Parathyroid adenoma (tissue), 2 donors: ENCODE results near the gene ZNF816.
"Not testable (repeated sequence)": the region's sequence is repeated elsewhere in the genome, so short reads cannot be mapped to it uniquely, and the experiment has no call there.

Source experiments
- H2AFZ ChIP-seq: fragments of 300-600 bp; sonication (generic); one replicate; pipeline ENCODE4 v1.7.0; 2017; ENCODE audit warnings: antibody characterized with exemption, mild to moderate bottlenecking
- H3K27ac ChIP-seq: fragments of 300-600 bp; sonication (generic); one replicate; pipeline ENCODE4 v1.7.0; 2017
- H3K27me3 ChIP-seq: fragments of 300-600 bp; sonication (generic); one replicate; pipeline ENCODE4 v1.7.0; 2017; ENCODE audit warnings: low read length; ENCODE audit not compliant: control insufficient read depth, insufficient read depth
- H3K36me3 ChIP-seq: fragments of 300-600 bp; sonication (generic); one replicate; pipeline ENCODE4 v1.7.0; 2017; ENCODE audit warnings: low read length; ENCODE audit not compliant: control insufficient read depth, insufficient read depth
- H3K4me1 ChIP-seq: fragments of 300-600 bp; sonication (generic); one replicate; pipeline ENCODE4 v1.7.0; 2017; ENCODE audit warnings: control low read depth
- H3K4me2 ChIP-seq: fragments of 300-600 bp; sonication (generic); one replicate; pipeline ENCODE4 v1.7.0; 2017; ENCODE audit warnings: low read length
- H3K4me3 ChIP-seq: fragments of 300-600 bp; sonication (generic); one replicate; pipeline ENCODE4 v1.7.0; 2017; ENCODE audit warnings: low read depth, low read length
- H3K79me2 ChIP-seq: fragments of 300-600 bp; sonication (generic); one replicate; pipeline ENCODE4 v1.7.0; 2017; ENCODE audit warnings: control low read depth
- H3K9ac ChIP-seq: fragments of 300-600 bp; sonication (generic); one replicate; pipeline ENCODE4 v1.7.0; 2017; ENCODE audit warnings: mild to moderate bottlenecking
- H3K9me3 ChIP-seq: fragments of 300-600 bp; sonication (generic); one replicate; pipeline ENCODE4 v1.7.0; 2017; ENCODE audit warnings: low read length; ENCODE audit not compliant: control insufficient read depth
- CTCF ChIP-seq: fragments of 300-600 bp; sonication (generic); IDR thresholded peaks from one replicate; pipeline ENCODE4 v1.7.0; 2017; ENCODE audit warnings: antibody characterized with exemption, mild to moderate bottlenecking
- donor health status: primary hyperparathyroidism.

ZNF816 gene

DNA sequence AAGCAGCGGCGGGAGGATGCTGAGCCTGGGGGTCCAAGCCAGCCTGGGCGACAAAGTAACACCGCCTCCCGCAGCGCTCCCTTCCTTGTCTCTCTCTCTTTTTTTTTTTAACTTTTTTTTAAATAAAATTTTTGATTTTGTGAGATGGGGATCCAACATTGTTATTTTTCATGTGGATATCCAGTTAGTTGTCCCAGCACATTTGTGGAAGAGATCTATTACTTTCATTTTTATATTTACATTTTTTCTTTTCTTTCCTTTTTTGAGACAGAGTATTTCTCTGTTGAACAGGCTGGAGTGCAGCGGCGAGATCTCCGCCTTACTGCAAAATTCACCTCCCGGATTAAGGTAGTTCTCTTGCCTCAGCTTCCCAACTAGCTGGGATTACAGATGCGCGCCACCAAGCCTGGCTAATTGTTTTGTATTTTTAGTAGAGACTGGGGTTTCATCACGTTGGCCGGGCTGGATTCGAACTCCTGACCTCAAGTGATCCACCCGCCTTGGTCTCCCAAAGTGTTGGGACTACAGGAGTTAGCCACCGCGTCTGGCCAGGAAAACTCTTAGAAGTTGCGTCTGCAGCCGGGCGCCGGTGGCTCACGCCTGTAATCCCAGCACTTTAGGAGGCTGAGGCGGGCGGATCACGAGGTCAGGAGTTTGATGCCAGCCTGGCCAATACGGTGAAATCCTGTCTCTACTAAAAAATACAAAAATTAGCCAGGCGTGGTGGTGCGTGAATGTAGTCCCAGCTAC, 19.4 kb downstream of the ZNF816 start:
- TF ChIP-seq CTCF, result no peak
- no peaks in the 10 kb centered on the region for H3K4me1 ChIP-seq
- no peak overlapping the region for H3K27ac ChIP-seq
- H3K9ac ChIP-seq, result no peak overlapping the region
- H3K9me3 ChIP-seq, result no peaks in the 10 kb centered on the region
- peak overlapping the region; percentile 74 for H2AFZ ChIP-seq
- H3K79me2 ChIP-seq, result no peaks in the 10 kb centered on the region
- H3K4me2 ChIP-seq, result peak overlapping the region; percentile 87
- H3K4me3 ChIP-seq, result peak overlapping the region; percentile 63
- no peaks in the 10 kb centered on the region for H3K27me3 ChIP-seq
- no peaks in the 10 kb centered on the region for H3K36me3 ChIP-seq

DNA sequence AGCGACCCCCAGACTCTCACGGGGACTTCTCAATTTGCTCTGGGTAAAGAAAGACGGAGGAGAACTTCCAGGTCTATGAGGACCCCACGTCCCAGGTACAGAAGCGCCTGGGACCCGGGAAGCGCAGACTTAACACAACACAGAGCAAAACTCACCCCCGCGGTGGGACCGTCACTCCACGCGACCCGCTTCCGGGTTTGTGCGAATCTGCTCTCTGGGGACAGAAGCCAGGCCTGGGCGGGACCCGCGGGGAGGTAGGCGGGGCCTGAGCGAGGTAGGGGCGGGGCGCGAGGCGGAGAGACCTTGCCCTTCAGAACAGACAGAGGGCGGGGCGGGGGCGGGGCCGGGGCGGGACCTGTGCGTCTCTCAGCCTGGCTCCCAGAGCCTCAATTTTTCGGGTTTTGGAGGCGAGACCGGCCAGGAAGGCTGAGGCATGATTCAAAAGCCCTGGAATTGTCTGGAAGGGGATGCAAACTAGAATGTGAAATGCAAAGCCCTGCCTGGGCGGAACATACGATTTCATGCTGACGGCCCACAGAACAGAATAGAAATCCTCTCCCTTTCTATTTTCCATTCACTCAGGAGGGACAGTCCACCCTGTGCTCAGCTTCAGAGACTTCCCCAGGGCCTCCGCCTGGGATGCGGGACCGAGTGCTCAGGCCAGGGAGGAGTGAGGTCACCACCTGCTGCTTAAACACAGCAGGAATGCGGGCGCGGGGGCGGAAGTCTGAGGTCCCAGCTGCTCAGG, 20.1 kb downstream of the ZNF816 start:
- H3K36me3 ChIP-seq, result no peaks in the 10 kb centered on the region
- peak overlapping the region; percentile 21 for H3K27ac ChIP-seq
- H3K9ac ChIP-seq, result no peak overlapping the region
- no peaks in the 10 kb centered on the region for H3K79me2 ChIP-seq
- peak overlapping the region; percentile 72 for H3K4me3 ChIP-seq
- H3K9me3 ChIP-seq, result no peaks in the 10 kb centered on the region
- TF ChIP-seq CTCF, result no peak
- H3K4me1 ChIP-seq, result no peaks in the 10 kb centered on the region
- no peaks in the 10 kb centered on the region for H3K27me3 ChIP-seq
- peak overlapping the region; percentile 78 for H2AFZ ChIP-seq
- peak overlapping the region; percentile 87 for H3K4me2 ChIP-seq

DNA sequence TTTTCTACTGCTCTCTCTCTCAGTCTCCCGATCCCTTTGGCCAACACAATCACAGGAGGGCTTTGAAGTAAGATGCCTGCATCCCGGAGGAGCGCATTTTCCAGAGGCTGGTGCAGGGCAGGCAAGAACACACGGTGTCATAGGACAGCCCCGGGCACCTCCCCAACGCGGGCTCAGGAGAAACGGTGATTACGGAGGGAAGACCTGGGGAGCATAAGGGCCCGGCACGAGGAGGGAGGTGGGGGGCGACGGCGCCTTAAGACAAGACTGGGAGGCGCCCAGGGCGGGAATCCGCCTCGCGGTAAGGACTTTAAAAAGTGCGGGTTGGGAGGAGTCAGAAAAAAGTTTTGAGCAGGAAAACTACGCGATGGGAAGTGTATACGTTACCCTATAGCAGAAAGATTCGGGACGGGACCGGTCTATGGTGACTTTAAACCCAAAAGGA, 20.7 kb downstream of the ZNF816 start:
- no peaks in the 10 kb centered on the region for H3K9me3 ChIP-seq
- H3K9ac ChIP-seq, result no peak overlapping the region
- H3K27ac ChIP-seq, result peak overlapping the region; percentile 21

GRCh38 chr19:52941523-52941922, 21.2 kb downstream of the ZNF816 start:
- not testable (repeated sequence) for H3K27ac ChIP-seq, H2AFZ ChIP-seq, H3K36me3 ChIP-seq

More for the DNA sequence above, 20.7 kb downstream of the ZNF816 start:
- Histone ChIP-seq H3K79me2 (no peaks in the 10 kb centered on the region), H3K4me1 (no peaks in the 10 kb centered on the region), H2AFZ (peak overlapping the region; percentile 78), H3K4me2 (peak overlapping the region; percentile 74), H3K36me3 (no peaks in the 10 kb centered on the region), H3K4me3 (peak overlapping the region; percentile 72), H3K27me3 (no peaks in the 10 kb centered on the region)
- TF ChIP-seq CTCF, result no peak

DNA sequence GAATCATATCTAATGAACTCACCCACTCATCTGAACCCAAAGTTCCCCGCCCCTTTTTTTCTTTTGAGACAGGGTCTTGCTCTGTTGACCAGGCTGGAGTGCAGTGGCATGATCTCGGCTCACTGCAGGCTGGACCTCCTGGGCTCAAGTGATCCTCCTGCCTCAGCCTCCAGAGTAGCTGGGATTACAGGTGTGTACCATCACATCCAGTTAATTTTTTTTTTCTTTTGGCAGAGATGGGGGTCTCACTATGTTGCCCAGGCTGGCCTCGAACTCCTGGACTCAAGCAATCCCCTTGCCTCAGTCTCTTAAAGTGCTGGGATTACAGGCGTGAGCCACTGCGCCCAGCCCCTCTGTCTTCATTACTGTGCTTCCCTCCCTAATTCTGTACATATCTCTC, 21.8 kb downstream of the ZNF816 start:
- not testable (repeated sequence) for H3K36me3 ChIP-seq, H3K27me3 ChIP-seq, H3K9me3 ChIP-seq, H2AFZ ChIP-seq, H3K4me3 ChIP-seq, H3K4me1 ChIP-seq, H3K79me2 ChIP-seq, H3K27ac ChIP-seq, H3K9ac ChIP-seq, H3K4me2 ChIP-seq

More at GRCh38 chr19:52941523-52941922, 21.2 kb downstream of the ZNF816 start:
- peak overlapping the region; percentile 72 for H3K4me3 ChIP-seq
- H3K27me3 ChIP-seq, H3K9ac ChIP-seq, H3K9me3 ChIP-seq, H3K79me2 ChIP-seq, H3K4me1 ChIP-seq: not testable (repeated sequence)
- H3K4me2 ChIP-seq, result peak overlapping the region; percentile 74
